ENCODE measurements around the gene AMBP. TPM values are rescaled to one million over a fixed set of nuclear protein-coding genes. Genes with fewer than 3 reads are reported as not detected.
A peak's percentile ranks its signal among the peaks of the same experiment; 100 is the strongest.

Gene AMBP
- total and polyA plus RNA-seq, 2 of the 13 experiments (the other 11 are each of a cell fraction or from before 2014, with no cell fraction given): 1,510 to 2,580 TPM

DNA sequence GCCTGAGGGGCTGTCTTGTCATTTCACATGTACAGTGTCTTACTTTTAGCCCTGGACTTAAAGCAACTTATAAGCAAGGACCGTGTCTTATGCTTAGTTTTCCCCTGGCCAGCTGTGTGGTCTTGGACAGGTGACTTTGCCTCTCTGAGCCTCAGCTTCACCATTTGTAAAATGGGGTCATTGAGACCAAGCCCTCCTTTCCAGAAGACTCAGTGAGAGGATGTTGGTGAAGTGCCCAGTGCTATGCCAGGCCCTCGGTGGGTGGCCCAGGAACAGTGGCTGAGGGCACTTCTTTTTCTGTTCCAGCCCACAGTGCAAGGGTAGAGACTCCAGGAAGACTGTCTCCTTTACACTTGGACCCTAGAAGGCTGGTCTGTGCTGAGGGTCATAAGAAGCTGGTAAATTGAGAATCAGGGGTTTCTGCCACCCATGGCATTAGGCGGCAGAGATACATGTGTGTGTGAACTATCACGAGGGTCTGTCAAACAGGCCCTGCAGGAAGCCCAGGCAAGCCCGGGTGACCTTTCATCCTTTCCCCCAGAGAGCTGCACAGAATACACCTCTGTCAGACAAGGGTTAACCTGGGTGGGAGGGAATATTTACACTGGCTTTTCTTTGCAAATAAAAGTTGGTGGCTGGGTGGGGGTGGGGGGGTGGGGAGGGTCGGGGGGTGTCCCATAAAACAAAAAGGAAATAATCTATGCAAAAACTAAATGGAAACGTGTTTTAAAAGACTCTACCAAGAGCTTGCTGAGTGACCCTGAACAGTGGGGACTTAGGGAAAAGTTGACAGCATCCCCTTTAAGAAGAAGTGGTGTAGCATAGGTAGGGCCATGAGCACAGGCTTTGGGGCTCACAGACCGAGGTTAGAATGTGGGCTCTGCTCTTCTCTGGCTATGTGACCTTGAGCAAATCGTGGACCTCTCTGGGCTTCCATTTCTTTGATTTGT lies 41.4 kb upstream of the AMBP start (continued):
- TF ChIP-seq, protein P1, sequence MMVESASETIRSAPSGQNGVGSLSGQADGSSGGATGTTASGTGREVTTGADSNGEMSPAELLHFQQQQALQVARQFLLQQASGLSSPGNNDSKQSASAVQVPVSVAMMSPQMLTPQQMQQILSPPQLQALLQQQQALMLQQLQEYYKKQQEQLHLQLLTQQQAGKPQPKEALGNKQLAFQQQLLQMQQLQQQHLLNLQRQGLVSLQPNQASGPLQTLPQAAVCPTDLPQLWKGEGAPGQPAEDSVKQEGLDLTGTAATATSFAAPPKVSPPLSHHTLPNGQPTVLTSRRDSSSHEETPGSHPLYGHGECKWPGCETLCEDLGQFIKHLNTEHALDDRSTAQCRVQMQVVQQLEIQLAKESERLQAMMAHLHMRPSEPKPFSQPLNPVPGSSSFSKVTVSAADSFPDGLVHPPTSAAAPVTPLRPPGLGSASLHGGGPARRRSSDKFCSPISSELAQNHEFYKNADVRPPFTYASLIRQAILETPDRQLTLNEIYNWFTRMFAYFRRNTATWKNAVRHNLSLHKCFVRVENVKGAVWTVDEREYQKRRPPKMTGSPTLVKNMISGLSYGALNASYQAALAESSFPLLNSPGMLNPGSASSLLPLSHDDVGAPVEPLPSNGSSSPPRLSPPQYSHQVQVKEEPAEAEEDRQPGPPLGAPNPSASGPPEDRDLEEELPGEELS (CRISPR knock-in tag; IDR thresholded peaks at IDR 0.05): peak; percentile 48; the same call in 1 of the 2 replicates
- TF ChIP-seq, protein P2, sequence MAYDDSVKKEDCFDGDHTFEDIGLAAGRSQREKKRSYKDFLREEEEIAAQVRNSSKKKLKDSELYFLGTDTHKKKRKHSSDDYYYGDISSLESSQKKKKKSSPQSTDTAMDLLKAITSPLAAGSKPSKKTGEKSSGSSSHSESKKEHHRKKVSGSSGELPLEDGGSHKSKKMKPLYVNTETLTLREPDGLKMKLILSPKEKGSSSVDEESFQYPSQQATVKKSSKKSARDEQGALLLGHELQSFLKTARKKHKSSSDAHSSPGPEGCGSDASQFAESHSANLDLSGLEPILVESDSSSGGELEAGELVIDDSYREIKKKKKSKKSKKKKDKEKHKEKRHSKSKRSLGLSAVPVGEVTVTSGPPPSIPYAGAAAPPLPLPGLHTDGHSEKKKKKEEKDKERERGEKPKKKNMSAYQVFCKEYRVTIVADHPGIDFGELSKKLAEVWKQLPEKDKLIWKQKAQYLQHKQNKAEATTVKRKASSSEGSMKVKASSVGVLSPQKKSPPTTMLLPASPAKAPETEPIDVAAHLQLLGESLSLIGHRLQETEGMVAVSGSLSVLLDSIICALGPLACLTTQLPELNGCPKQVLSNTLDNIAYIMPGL (CRISPR knock-in tag; IDR thresholded peaks at IDR 0.05; ENCODE audit: borderline replicate concordance in 1 of 2, low read depth in 1 of 2): peak in 1 of 2 experiments; percentile 15; a peak in 1 of 4 replicates
- TF ChIP-seq KDM5B (CRISPR knock-in tag; IDR thresholded peaks at IDR 0.05; ENCODE audit: borderline replicate concordance) (0 out of 2 replicates have a peak, but pooled peaks have one; percentile 24), MYC (CRISPR knock-in tag; IDR thresholded peaks at IDR 0.05; ENCODE audit: borderline replicate concordance) (peak; percentile 50; the same call in 1 of the 2 replicates), ZFP1 (CRISPR knock-in tag; IDR thresholded peaks at IDR 0.05) (0 out of 2 replicates have a peak, but pooled peaks have one; percentile 38), POLR2G (IDR thresholded peaks at IDR 0.05; ENCODE audit: low read depth, low read length) (peak; percentile 69), KDM2A (CRISPR knock-in tag; IDR thresholded peaks at IDR 0.05; ENCODE audit: borderline replicate concordance, low read depth) (0 out of 2 replicates have a peak, but pooled peaks have one; percentile 31), ZNF563 (CRISPR knock-in tag; IDR thresholded peaks at IDR 0.05) (no peak)
- TF ChIP-seq, protein P3, sequence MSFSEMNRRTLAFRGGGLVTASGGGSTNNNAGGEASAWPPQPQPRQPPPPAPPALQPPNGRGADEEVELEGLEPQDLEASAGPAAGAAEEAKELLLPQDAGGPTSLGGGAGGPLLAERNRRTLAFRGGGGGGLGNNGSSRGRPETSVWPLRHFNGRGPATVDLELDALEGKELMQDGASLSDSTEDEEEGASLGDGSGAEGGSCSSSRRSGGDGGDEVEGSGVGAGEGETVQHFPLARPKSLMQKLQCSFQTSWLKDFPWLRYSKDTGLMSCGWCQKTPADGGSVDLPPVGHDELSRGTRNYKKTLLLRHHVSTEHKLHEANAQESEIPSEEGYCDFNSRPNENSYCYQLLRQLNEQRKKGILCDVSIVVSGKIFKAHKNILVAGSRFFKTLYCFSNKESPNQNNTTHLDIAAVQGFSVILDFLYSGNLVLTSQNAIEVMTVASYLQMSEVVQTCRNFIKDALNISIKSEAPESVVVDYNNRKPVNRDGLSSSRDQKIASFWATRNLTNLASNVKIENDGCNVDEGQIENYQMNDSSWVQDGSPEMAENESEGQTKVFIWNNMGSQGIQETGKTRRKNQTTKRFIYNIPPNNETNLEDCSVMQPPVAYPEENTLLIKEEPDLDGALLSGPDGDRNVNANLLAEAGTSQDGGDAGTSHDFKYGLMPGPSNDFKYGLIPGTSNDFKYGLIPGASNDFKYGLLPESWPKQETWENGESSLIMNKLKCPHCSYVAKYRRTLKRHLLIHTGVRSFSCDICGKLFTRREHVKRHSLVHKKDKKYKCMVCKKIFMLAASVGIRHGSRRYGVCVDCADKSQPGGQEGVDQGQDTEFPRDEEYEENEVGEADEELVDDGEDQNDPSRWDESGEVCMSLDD (CRISPR knock-in tag; IDR thresholded peaks at IDR 0.05; ENCODE audit: borderline replicate concordance): no peak
- TF ChIP-seq, protein P4, sequence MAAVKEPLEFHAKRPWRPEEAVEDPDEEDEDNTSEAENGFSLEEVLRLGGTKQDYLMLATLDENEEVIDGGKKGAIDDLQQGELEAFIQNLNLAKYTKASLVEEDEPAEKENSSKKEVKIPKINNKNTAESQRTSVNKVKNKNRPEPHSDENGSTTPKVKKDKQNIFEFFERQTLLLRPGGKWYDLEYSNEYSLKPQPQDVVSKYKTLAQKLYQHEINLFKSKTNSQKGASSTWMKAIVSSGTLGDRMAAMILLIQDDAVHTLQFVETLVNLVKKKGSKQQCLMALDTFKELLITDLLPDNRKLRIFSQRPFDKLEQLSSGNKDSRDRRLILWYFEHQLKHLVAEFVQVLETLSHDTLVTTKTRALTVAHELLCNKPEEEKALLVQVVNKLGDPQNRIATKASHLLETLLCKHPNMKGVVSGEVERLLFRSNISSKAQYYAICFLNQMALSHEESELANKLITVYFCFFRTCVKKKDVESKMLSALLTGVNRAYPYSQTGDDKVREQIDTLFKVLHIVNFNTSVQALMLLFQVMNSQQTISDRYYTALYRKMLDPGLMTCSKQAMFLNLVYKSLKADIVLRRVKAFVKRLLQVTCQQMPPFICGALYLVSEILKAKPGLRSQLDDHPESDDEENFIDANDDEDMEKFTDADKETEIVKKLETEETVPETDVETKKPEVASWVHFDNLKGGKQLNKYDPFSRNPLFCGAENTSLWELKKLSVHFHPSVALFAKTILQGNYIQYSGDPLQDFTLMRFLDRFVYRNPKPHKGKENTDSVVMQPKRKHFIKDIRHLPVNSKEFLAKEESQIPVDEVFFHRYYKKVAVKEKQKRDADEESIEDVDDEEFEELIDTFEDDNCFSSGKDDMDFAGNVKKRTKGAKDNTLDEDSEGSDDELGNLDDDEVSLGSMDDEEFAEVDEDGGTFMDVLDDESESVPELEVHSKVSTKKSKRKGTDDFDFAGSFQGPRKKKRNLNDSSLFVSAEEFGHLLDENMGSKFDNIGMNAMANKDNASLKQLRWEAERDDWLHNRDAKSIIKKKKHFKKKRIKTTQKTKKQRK (IDR thresholded peaks at IDR 0.05; ENCODE audit: low read length): no peak
- TF ChIP-seq, protein P5, sequence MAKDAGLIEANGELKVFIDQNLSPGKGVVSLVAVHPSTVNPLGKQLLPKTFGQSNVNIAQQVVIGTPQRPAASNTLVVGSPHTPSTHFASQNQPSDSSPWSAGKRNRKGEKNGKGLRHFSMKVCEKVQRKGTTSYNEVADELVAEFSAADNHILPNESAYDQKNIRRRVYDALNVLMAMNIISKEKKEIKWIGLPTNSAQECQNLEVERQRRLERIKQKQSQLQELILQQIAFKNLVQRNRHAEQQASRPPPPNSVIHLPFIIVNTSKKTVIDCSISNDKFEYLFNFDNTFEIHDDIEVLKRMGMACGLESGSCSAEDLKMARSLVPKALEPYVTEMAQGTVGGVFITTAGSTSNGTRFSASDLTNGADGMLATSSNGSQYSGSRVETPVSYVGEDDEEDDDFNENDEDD (CRISPR knock-in tag; IDR thresholded peaks at IDR 0.05; ENCODE audit: borderline replicate concordance): no peak
